MG63 (cell line): ENCODE measurements around the gene ATP2B2. TPM values are rescaled to one million over a fixed set of nuclear protein-coding genes. Genes with fewer than 3 reads are reported as not detected.

Experiments used
- DNase-seq: peaks from one replicate; pipeline ENCODE4 v3.0.0-alpha.2; 2020
- H3K27me3 ChIP-seq: fragments of 250-450 bp; sonication (Bioruptor Pico); 2 replicates; pipeline ENCODE4 v1.5.1; 2020; ENCODE audit warnings: mild to moderate bottlenecking, moderate library complexity
- H3K36me3 ChIP-seq: fragments of 250-450 bp; sonication (Bioruptor Pico); 2 replicates; pipeline ENCODE4 v1.5.1; 2020; ENCODE audit warnings: mild to moderate bottlenecking, moderate library complexity
- H3K4me3 ChIP-seq: fragments of 250-450 bp; sonication (Bioruptor Pico); 2 replicates; pipeline ENCODE4 v1.5.1; 2020; ENCODE audit warnings: mild to moderate bottlenecking, moderate library complexity
- H3K9me3 ChIP-seq: fragments of 250-450 bp; sonication (Bioruptor Pico); 2 replicates; pipeline ENCODE4 v1.5.1; 2020; ENCODE audit warnings: mild to moderate bottlenecking, moderate library complexity
- total RNA-seq: library from RNA; depleted of rRNA; stranded (reverse); fragments of >200 nt; shearing (Covaris generic); gene quantifications from 2 replicates; pipeline ENCODE4 v1.2.3, GENCODE V29; 2014; ENCODE audit warnings: low replicate concordance

Gene ATP2B2
- total RNA-seq, 1 experiment from 2014 or later = 0.03 TPM

- Histone ChIP-seq H3K27me3 (no peaks in the 10 kb centered on the region), H3K36me3 (no peaks in the 10 kb centered on the region), H3K9me3 (no peaks in the 10 kb centered on the region), H3K4me3 (no peak overlapping the region)
- no peak for DNase-seq
These were observed 15.5 kb downstream of the ATP2B2 start for GRCh38 chr3:10489746-10490483.

- no peaks in the 10 kb centered on the region for H3K9me3 ChIP-seq
- H3K36me3 ChIP-seq = no peaks in the 10 kb centered on the region
- H3K4me3 ChIP-seq = no peak overlapping the region
- no peak for DNase-seq
- no peaks in the 10 kb centered on the region for H3K27me3 ChIP-seq
These were observed 17.3 kb downstream of the ATP2B2 start for GRCh38 chr3:10487988-10488633.

- H3K36me3 ChIP-seq = no peaks in the 10 kb centered on the region
- DNase-seq = no peak
- no peaks in the 10 kb centered on the region for H3K27me3 ChIP-seq
- no peak overlapping the region for H3K4me3 ChIP-seq
- H3K9me3 ChIP-seq = no peaks in the 10 kb centered on the region
These were observed 19.6 kb downstream of the ATP2B2 start for GRCh38 chr3:10485806-10486205.

GRCh38 chr3:10485380-10485779 lies 20.0 kb downstream of the ATP2B2 start:
- no peak for DNase-seq
- Histone ChIP-seq H3K27me3 (no peaks in the 10 kb centered on the region), H3K36me3 (no peaks in the 10 kb centered on the region), H3K9me3 (no peaks in the 10 kb centered on the region), H3K4me3 (no peak overlapping the region)

- no peaks in the 10 kb centered on the region for H3K9me3 ChIP-seq
- no peaks in the 10 kb centered on the region for H3K36me3 ChIP-seq
- H3K4me3 ChIP-seq = no peak overlapping the region
- no peak for DNase-seq
- H3K27me3 ChIP-seq = no peaks in the 10 kb centered on the region
These were observed 20.7 kb downstream of the ATP2B2 start for GRCh38 chr3:10484709-10485108.

- Histone ChIP-seq H3K36me3 (no peaks in the 10 kb centered on the region), H3K27me3 (no peaks in the 10 kb centered on the region), H3K9me3 (no peaks in the 10 kb centered on the region), H3K4me3 (no peak overlapping the region)
- no peak for DNase-seq
These were observed 21.6 kb downstream of the ATP2B2 start for GRCh38 chr3:10483686-10484345.

- Histone ChIP-seq H3K9me3 (no peaks in the 10 kb centered on the region), H3K36me3 (no peaks in the 10 kb centered on the region), H3K4me3 (no peak overlapping the region), H3K27me3 (no peaks in the 10 kb centered on the region)
- DNase-seq = no peak
These were observed 22.1 kb downstream of the ATP2B2 start for GRCh38 chr3:10483364-10483675.

GRCh38 chr3:10482631-10483363 lies 22.6 kb downstream of the ATP2B2 start:
- DNase-seq = no peak
- no peaks in the 10 kb centered on the region for H3K27me3 ChIP-seq
- no peaks in the 10 kb centered on the region for H3K9me3 ChIP-seq
- H3K4me3 ChIP-seq = no peak overlapping the region
- no peaks in the 10 kb centered on the region for H3K36me3 ChIP-seq

- DNase-seq = no peak
- Histone ChIP-seq H3K9me3 (no peaks in the 10 kb centered on the region), H3K36me3 (no peaks in the 10 kb centered on the region), H3K4me3 (no peak overlapping the region), H3K27me3 (no peaks in the 10 kb centered on the region)
These were observed 24.5 kb downstream of the ATP2B2 start for GRCh38 chr3:10480871-10481378.

GRCh38 chr3:10479311-10479710 lies 26.1 kb downstream of the ATP2B2 start:
- Histone ChIP-seq H3K27me3 (no peaks in the 10 kb centered on the region), H3K9me3 (no peaks in the 10 kb centered on the region), H3K36me3 (no peaks in the 10 kb centered on the region), H3K4me3 (no peak overlapping the region)
- DNase-seq = no peak

GRCh38 chr3:10475983-10476382 lies 29.4 kb downstream of the ATP2B2 start:
- DNase-seq = no peak
- no peak overlapping the region for H3K4me3 ChIP-seq
- H3K27me3 ChIP-seq = no peaks in the 10 kb centered on the region
- H3K9me3 ChIP-seq = no peaks in the 10 kb centered on the region
- H3K36me3 ChIP-seq = no peaks in the 10 kb centered on the region

GRCh38 chr3:10474847-10475246 lies 30.5 kb downstream of the ATP2B2 start:
- Histone ChIP-seq H3K36me3 (no peaks in the 10 kb centered on the region), H3K9me3 (no peaks in the 10 kb centered on the region), H3K4me3 (no peak overlapping the region), H3K27me3 (no peaks in the 10 kb centered on the region)
- DNase-seq = no peak

GRCh38 chr3:10474275-10474646 lies 31.1 kb downstream of the ATP2B2 start:
- DNase-seq = no peak
- H3K9me3 ChIP-seq = no peaks in the 10 kb centered on the region
- H3K4me3 ChIP-seq = no peak overlapping the region
- no peaks in the 10 kb centered on the region for H3K27me3 ChIP-seq
- H3K36me3 ChIP-seq = no peaks in the 10 kb centered on the region

- Histone ChIP-seq H3K9me3 (no peaks in the 10 kb centered on the region), H3K27me3 (no peaks in the 10 kb centered on the region), H3K36me3 (no peaks in the 10 kb centered on the region), H3K4me3 (no peak overlapping the region)
- no peak for DNase-seq
These were observed 31.7 kb downstream of the ATP2B2 start for GRCh38 chr3:10473581-10474274.

- H3K36me3 ChIP-seq = no peaks in the 10 kb centered on the region
- H3K9me3 ChIP-seq = no peaks in the 10 kb centered on the region
- no peaks in the 10 kb centered on the region for H3K27me3 ChIP-seq
- DNase-seq = no peak
- no peak overlapping the region for H3K4me3 ChIP-seq
These were observed 32.4 kb downstream of the ATP2B2 start for GRCh38 chr3:10472877-10473440.

- Histone ChIP-seq H3K36me3 (no peaks in the 10 kb centered on the region), H3K27me3 (no peaks in the 10 kb centered on the region), H3K9me3 (no peaks in the 10 kb centered on the region), H3K4me3 (no peak overlapping the region)
- no peak for DNase-seq
These were observed 34.2 kb downstream of the ATP2B2 start for GRCh38 chr3:10471054-10471688.
